Fibroblast of gingiva (primary cell): ENCODE results near the gene NEDD9.
A peak's percentile ranks its signal among the peaks of the same experiment; 100 is the strongest.

Source experiments
- DNase-seq: peaks from one replicate; pipeline ENCODE4 v3.0.0-alpha.2; 2011; ENCODE audit warnings: low read depth

NEDD9 gene

GRCh38 chr6:11233673-11234573 lies 1.5 kb upstream of the NEDD9 start:
- DNase-seq, result no peak

DNA sequence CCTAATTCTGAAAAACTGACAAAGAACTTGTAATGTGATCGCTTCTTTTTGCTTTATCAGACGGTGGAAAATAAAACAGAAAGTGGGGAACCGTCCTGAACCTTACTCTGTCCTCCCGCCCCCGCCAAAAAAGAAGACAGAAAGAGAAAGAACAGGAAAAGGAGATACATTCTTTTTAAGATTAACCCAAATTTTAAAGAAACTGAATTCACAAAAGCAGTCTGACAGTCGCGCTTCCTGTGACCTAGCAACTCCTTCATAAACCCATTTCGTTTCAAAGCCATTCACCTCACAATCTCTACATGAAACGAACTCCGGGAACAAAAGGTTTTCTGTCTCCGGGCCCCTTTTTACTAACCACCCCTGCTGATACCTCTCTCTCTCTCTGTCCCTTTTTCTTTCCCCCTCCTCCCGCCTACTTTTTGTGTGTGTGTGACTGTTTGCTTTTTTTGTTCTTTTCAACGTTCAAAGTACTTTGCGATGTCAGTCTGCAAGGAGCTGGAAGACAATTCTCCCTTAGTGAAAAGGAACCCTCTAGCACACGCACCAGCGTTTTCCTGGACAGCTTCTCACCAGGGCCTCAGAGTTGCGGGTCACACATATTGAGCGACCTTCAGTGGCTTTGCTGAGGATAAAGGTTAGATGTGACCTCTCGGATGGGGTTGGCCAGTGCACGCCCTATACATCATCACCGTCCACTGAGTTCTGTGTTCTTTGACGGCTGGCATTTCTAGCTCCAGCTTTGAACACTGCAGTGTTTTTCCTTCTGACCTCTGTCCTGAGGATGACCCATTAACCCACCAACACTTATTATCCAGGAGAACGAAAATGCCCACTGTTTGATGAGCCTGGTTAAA lies 530 bp upstream of the NEDD9 start:
- DNase-seq, result no peak

DNA sequence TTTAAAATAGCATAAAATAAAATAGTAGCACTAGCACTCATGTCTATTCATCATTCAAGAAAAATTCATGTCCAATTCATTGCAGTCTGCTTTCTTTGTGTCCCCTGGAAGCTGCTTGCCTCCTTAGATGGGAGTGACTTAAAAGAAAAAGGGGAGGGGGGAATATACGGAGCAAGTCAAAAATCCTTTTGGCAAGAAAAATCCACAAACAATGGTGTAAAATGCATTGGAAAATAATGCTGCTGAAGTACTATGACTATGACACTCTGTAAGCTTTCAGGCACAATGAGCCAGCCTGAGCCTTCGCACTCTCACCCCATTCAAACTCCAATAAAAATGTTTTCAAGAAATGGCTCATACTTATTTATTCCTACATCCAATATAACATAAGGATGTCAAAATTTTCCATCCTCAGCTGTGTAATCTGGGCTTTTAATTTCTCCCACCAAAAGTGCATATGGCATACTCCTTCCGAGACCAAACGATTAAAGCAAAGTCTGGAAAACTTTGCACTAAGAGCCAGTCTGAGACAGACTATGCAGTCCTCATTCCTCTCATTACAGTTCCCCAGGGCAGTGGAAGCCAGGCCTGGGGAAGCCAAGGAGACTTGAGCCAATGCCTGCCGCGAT lies 790 bp downstream of the NEDD9 start:
- peak; percentile 58 for DNase-seq

- no peak for DNase-seq
Observed at GRCh38 chr6:11231108-11231463, 1.4 kb downstream of the NEDD9 start.

DNA sequence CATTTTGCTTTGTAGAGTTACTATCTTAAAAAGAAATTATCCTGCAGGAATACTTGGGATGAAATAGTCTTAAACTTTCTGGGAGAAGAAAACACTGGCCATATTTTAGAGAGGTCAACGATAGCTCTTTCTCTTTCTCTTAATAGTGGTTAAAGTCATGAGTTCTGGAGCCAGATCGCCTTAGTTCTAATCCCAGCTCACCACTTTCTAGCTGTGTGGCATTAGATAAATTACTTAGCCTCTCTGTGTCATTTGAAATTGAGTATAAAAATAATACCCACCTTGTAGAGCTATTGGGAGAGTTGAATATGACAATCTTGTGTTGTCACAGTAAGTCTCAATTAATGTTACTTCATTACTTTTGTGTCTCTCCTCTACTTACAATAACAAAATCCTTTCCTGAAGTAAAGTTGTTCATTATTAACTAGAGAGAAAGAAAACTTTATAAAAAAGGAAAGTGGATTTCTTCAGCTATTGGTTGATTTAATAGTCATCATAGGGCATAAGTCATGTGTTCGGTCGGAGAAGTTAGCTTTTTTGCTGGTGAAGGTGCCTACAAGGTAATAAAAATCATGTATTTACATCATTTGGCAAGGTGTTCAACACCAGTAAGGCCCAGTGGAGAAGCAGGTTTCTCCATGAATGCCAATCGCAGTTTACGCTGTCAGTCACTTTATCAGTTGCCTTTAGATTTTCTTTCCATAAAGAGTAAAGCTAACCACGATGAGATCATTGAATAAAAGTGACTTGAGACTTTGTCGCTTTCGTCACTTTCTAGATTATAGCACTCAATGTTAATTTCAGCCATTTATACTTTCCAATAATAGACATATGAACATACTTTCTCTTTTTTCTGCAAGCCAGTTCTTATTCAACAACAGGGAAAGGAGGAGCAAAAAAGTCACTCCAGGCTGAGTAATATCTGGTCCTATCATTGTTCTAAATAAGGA lies 2.0 kb downstream of the NEDD9 start:
- no peak for DNase-seq

DNA sequence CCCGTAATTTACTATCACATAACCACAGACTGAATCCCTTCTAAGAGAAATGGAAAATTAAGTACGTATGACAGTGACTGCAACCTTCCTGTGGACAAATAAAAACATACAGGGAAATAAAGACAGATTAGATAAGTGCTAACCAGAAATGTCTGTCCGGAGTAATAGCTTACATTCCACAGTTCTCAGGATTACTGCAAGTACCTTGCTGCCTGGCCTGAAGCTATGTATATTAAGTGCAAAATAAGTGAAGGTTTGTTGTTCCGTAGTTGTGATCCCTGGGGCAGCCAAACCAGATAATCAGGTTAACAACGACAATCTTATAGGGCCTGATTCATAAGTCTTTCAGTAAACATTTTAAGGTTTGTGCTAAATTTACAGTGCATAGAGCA lies 2.8 kb downstream of the NEDD9 start:
- no peak for DNase-seq

GRCh38 chr6:11228935-11229654 lies 3.4 kb downstream of the NEDD9 start:
- no peak for DNase-seq

GRCh38 chr6:11227698-11228097 lies 4.8 kb downstream of the NEDD9 start:
- DNase-seq, result no peak

GRCh38 chr6:11226005-11226404 lies 6.5 kb downstream of the NEDD9 start:
- no peak for DNase-seq

DNA sequence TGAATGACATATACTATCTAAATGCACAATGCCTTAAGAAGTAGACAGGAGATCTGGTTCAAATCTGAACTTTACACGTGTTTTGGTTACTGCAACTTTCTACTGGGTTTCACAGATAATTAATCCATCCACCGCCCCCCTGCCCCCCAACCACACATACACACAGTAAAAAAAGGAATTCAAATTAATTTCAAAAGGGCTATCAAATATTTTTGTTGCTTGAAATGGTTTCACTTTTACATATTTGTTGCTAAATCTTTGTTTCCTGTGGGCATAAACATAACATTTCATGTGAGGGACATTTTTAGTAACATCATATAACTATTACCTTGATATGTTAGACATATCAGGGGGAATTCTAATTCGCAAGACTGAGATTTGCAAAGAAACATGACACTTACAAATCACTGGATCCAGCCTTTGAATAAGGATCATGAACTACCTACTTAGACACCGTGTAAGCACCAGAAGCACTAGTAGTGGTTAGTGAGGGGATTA lies 7.5 kb downstream of the NEDD9 start:
- DNase-seq, result no peak

GRCh38 chr6:11224252-11224965 lies 8.1 kb downstream of the NEDD9 start:
- no peak for DNase-seq

DNA sequence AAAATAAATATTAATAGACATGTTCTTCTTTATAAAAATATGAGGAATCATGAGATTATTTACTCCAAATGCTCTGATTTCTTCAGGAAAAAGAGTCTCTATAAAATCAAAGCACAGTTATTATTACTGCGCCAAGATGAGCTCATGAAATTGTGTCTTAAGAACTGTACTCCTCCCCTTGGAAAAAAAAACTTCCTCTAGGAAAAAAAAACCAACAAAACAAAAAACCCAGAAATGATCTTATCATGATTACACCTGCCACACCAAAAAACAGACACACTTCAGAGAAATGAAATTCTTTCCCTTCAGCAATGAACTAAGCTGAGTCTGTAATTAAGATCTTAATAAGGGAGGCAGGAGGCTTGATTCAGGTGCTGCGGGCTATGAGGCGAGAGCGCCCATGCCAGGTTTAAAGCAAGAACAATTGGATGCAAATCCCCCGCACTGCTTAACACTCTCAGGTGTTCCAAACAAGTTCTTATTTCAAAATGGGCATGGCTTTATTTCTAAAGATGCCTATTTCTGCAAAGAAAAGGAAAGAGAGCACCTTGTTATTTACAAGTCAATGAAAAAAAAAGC lies 9.1 kb downstream of the NEDD9 start:
- no peak for DNase-seq

DNA sequence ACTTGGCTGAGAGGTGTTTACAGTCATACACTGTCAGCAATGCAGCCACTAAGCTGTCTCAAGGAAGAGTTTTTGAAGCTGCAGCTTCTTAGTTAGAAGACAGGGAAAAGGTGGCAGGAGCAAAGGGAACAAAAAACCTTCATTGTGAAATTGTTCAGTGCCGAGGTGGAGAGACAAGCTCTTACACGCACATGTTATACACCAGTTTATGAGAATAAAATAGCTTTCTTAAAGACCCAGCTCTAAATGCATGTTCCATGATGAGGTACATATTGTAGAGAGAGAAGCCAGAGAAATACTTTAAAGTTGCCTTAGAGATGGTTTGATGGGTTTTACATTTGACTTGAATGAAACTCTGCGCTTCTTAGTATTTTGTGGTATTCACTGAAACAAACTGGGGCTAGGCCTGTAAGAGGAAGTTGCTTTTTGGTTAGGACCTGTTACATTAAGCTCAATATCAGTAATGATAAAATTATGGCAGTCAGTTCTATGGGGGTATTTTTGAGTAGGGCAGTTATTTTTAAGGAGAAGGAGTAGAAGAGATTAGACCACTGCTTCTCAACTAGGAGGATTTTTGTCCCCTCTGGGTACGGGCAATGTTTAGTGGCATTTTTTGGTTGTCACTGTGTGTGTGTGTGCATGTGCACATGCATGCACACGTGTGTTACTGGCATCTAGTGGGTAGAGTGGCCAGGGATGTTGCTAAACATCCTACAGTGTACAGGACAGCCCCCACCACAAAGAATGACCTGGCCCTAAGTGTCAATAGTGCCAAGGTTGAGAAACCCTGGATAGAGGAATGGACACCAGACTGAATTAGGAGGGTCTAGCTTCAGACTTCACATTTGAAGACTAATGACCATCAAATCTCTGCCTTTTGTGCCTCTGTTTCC lies 9.8 kb downstream of the NEDD9 start:
- no peak for DNase-seq

DNA sequence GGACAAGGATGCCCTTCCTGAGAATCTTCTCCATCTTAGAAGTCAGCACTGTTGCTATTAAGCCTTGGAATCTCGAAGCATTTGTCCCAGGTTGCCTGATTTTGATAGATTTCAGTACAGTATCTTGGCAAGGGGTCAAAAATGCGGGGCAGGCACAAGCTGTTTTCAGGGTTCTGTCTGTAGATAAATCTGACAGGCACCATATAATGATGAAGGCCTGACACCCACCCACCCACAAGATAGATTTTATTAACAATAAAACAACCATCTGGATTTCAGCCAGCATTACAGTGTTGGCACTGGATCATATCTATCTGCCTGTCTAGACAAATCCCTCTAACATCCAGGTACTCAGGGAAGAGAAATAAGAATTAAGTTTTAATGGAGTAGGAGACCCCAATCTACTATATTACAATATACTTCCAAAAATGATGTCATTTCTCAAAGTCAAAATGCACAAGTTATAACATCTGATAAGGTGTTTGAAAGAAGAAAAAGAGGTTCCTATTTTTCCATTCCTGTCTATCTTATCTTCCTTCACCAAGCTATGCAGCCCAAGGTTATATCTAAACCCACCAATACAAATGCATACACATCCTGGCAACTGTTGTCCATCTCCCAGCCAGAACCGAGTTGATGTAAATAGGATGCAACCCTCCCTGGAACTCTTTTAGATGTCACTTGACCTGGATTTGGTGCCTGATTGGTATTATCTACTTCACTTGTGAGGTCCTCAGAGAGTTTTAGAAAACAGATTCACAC lies 10.7 kb downstream of the NEDD9 start:
- no peak for DNase-seq

DNA sequence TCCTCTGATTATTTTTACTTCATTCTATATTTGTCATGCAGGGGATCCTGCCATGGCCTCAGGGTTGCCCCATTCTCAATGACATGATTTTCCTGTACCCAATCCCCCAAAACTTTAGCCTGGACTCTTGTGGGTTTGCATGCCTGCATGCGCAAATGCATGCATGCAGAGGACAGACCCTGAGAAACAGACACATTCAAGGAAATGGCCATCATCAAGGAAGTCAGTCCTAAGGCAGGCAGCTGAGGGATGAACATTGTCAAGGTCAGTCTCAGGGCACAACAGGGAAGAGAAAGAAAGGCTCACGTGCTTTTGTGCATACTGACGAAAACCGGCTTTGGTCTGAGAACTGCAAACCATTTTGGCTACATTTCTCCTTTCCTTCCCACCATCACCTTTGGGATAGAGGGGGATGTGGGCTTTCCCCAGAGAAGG lies 13.1 kb downstream of the NEDD9 start:
- DNase-seq, result no peak

DNA sequence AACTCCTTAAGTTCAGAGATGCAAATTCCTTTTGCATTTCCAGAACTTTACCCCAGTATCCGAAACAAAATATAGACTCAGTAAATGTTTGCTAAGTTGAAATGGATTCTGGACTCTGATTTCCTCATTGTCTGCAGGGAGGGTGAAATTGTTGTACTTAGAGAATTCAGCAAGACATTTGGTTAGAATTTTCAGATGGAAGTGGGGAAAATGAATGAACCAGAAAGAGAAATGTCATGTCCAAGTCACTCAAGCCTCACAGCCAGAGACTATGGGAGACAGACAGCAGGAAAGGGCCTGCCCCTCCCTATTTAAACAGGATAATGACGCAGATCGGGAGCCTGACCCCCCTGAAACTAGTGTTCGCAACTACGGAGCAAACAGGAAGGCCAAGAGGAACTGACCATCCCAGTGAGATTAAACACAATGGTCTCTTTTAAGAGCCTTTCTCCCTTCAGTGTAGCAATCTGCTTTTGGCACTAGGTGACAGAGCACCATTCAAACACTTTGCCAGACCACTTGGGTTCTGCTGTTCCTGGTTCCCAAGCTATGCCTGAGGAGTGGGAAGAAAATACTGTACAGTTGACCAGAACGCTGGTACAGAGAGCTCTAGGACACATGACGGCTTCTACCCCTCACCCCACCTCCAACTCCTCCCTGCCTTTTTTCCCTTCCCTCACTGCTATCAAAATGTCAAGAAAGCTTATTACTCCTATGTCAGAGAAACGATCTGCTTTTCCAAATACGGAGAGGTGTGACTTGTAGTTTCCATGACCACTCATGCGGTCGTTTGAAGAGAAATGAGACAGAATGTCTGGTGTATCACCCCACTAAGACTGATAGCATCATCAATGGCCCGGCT lies 13.7 kb downstream of the NEDD9 start:
- DNase-seq, result no peak

DNA sequence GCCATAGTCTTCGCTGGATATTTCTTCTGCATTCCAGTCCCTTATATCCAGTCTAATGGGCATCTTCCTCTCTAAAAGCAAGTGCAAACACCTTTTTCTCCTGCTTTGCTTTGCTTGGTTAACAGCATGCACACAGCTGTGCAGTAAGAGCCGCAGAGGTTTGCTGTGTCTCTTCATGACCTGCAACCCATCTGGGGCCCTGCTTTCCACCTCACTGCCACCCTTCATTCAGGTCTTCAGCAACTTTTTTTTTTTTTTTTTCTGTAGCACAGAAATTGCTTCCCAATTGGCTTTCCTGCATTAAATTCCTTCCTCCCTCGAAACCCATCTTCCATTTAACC lies 14.4 kb downstream of the NEDD9 start:
- DNase-seq, result no peak
